HG02884 (cell line): ENCODE measurements around the gene RWDD4.

Experiments
- ATAC-seq: cut with Tn5 transposase; IDR thresholded peaks from one replicate; pipeline ENCODE4 v1.9.1; 2021; ENCODE audit warnings: mild to moderate bottlenecking, moderate library complexity; ENCODE audit not compliant: unreplicated experiment

Gene RWDD4

GRCh38 chr4:183659029-183659871 is at the start of gene RWDD4, which contains the start of gene TRAPPC11:
Gene RWDD4 (minus strand): TSS chr4:183659185. CDS start chr4:183658952, 233 bp downstream.
Gene TRAPPC11 (plus strand): TSS chr4:183659293. CDS start chr4:183663868, 4,575 bp downstream.
- ATAC-seq = peak; percentile 99

- ATAC-seq = no peak
Observed at GRCh38 chr4:183702492-183702891, 43.5 kb upstream of the RWDD4 start.

- no peak for ATAC-seq
Observed at GRCh38 chr4:183700407-183700806, 41.4 kb upstream of the RWDD4 start.

GRCh38 chr4:183698909-183699308 is 39.9 kb upstream of the RWDD4 start:
- ATAC-seq = no peak

GRCh38 chr4:183691897-183692296 is 32.9 kb upstream of the RWDD4 start:
- ATAC-seq = no peak

- no peak for ATAC-seq
Observed at GRCh38 chr4:183691006-183691405, 32.0 kb upstream of the RWDD4 start.

GRCh38 chr4:183688216-183688615 is 29.2 kb upstream of the RWDD4 start:
- ATAC-seq = no peak

- ATAC-seq = no peak
Observed at GRCh38 chr4:183686461-183686860, 27.5 kb upstream of the RWDD4 start.

GRCh38 chr4:183681119-183681518 is 22.1 kb upstream of the RWDD4 start:
- no peak for ATAC-seq

- no peak for ATAC-seq
Observed at GRCh38 chr4:183675625-183676024, 16.6 kb upstream of the RWDD4 start.

GRCh38 chr4:183674153-183674552 is 15.2 kb upstream of the RWDD4 start:
- ATAC-seq = no peak

GRCh38 chr4:183670960-183671555 is 12.1 kb upstream of the RWDD4 start:
- no peak for ATAC-seq

GRCh38 chr4:183670251-183670650 is 11.3 kb upstream of the RWDD4 start:
- no peak for ATAC-seq

GRCh38 chr4:183666088-183666487 is 7.1 kb upstream of the RWDD4 start:
- ATAC-seq = no peak

- ATAC-seq = no peak
Observed at GRCh38 chr4:183659872-183660242, 872 bp upstream of the RWDD4 start.

- no peak for ATAC-seq
Observed at GRCh38 chr4:183658362-183659028, 490 bp downstream of the RWDD4 start.

- ATAC-seq = no peak
Observed at GRCh38 chr4:183657564-183657963, 1.4 kb downstream of the RWDD4 start.

GRCh38 chr4:183645326-183645725 is 13.7 kb downstream of the RWDD4 start:
- ATAC-seq = no peak

- no peak for ATAC-seq
Observed at GRCh38 chr4:183639291-183639690, 19.7 kb downstream of the RWDD4 start.

- ATAC-seq = no peak
Observed at GRCh38 chr4:183638436-183638835, 20.5 kb downstream of the RWDD4 start.

- ATAC-seq = no peak
Observed at GRCh38 chr4:183637461-183637860, 21.5 kb downstream of the RWDD4 start.

- ATAC-seq = no peak
Observed at GRCh38 chr4:183636923-183637322, 22.1 kb downstream of the RWDD4 start.
